ENCODE data around the gene NCBP3. TPM values are rescaled to one million over a fixed set of nuclear protein-coding genes. Genes with fewer than 3 reads are reported as not detected.

Gene NCBP3
- total and polyA plus RNA-seq, 9 of the 15 experiments (the other 6 are each of a cell fraction or from before 2014, with no cell fraction given) = 3.1 to 25.5 (median 20.5) TPM

DNA sequence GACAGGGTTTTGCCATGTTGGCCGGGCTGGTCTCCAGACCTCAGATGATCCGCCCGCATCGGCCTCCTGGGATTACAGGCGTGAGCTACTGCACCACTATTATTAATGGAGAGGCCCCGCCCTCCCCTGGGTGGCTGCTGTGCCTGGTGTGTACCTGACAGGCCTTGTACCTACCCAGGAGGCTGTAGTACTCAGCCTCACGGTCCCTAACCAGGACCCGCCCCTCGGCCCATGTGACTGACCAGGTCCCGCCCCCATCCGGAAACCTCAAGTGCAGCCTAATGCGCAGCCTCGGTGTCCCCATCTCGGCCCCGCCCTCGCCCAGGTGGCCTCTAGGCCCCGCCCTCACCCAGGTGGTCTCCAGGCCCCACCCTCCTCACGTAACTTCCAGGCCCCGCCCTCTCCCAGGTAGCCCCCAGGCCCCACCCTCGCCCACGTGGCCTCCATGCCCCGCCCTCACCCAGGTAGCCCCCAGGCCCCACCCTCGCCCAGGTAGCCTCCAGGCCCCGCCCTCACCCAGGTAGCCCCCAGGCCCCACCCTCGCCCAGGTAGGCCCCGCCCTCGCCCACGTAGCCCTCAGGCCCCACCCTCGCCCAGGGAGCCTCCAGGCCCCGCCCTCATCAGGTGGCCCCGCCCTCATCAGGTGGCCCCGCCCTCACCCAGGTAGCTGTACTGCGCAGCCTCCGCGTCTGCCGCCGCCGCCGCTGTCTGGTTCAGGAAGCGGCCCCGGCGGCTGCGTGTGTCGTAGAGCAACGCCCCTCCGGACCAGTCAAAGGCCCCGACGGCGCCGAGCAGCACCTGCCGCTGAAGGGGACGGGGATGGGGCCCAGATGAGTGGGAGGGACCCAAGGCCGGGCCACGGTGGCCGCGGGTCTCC is 91.3 kb downstream of the NCBP3 start (continued):
- no peak for TF ChIP-seq NR2C2 (CRISPR knock-in tag; IDR thresholded peaks at IDR 0.05)
- TF ChIP-seq NR2C2 (tag; IDR thresholded peaks at IDR 0.05) = no peak
- no peak for TF ChIP-seq CREB3 (tag; conservative IDR thresholded peaks at IDR 0.05; ENCODE audit: low read depth)

GRCh38 chr17:3754066-3754457 is 92.0 kb downstream of the NCBP3 start:
- Histone ChIP-seq H3K4me1 (replicated peaks in 1 of 2; ENCODE audit: control insufficient read depth in 2 of 2, insufficient read depth in 2 of 2, low read length in 2 of 2) (peaks cover 0 to 25% of the 10 kb centered on the region in 2 experiments; a peak in 3 of 5 replicates), H3K4me2 (ENCODE audit: insufficient read depth, low read length) (no peak overlapping the region), H3K27me3 (ENCODE audit: control insufficient read depth in 2 of 2, insufficient read depth in 2 of 2, low read length in 2 of 2) (peaks cover 0 to 16% of the 10 kb centered on the region in 2 experiments; a peak in 3 of 5 replicates), H3K9me1 (ENCODE audit: control insufficient read depth, insufficient read depth, low read length) (peaks cover 2% of the 10 kb centered on the region), H3K4me3 (no peak overlapping the region), H3K27ac (ENCODE audit: extremely low read depth, low read depth, low read length) (no peak overlapping the region), H2AFZ (ENCODE audit: low read depth, low read length) (peak overlapping the region; percentile 64; the same call in 1 of the 2 replicates), H3K9me3 (replicated peaks; ENCODE audit: control insufficient read depth, insufficient read depth, low read depth, low read length) (no peaks in the 10 kb centered on the region), H3K9ac (ENCODE audit: insufficient read depth in 1 of 2, low read depth in 2 of 2, low read length in 2 of 2) (no peak overlapping the region), H4K20me1 (replicated peaks; ENCODE audit: control insufficient read depth, insufficient read depth, low read length) (no peaks in the 10 kb centered on the region), H3K36me3 (ENCODE audit: control insufficient read depth, insufficient read depth, low read length) (no peaks in the 10 kb centered on the region), H3K79me2 (ENCODE audit: control insufficient read depth, insufficient read depth, low read length) (no peaks in the 10 kb centered on the region)
- WGBS (ENCODE audit: insufficient coverage, low coverage, missing lambda C conversion rate) = 55% methylated on average over 17 of the region's 18 CpGs
- intact Hi-C loops (cut with micrococcal nuclease) (no loop called here), in situ Hi-C loops (cut with MboI) (no loop called here)
- POLR2A ChIA-PET = no interaction called here
- CTCF ChIA-PET (ENCODE audit: low intra/inter-chr PET ratio) = no interaction called here
- DNase-seq (ENCODE audit: extremely low read depth in 1 of 4, low spot score in 3 of 4) = no peak
- no peak for ATAC-seq
- no peak for TF ChIP-seq KHSRP (IDR thresholded peaks at IDR 0.05)
- no peak for TF ChIP-seq ZNF668 (CRISPR knock-in tag; IDR thresholded peaks at IDR 0.05)
- no peak for TF ChIP-seq ZNF143 (CRISPR knock-in tag; IDR thresholded peaks at IDR 0.05)
- TF ChIP-seq ATF1 (CRISPR knock-in tag; IDR thresholded peaks at IDR 0.05) = no peak
- TF ChIP-seq ATF1 (tag; IDR thresholded peaks at IDR 0.05) = no peak
- no peak for TF ChIP-seq JUND (IDR thresholded peaks at IDR 0.05; ENCODE audit: borderline replicate concordance, low read depth, low read length)
- TF ChIP-seq JUND (tag; IDR thresholded peaks at IDR 0.05; ENCODE audit: borderline replicate concordance, low read depth, low read length) = no peak
- no peak for FAIRE-seq
- no TSS peak for BruUV-seq (replicated peaks)
